ENCODE results near the gene PLAU. TPM values are rescaled to one million over a fixed set of nuclear protein-coding genes. Genes with fewer than 3 reads are reported as not detected.

The PLAU gene
- total RNA-seq, 1 donor from 2014 or later: 7.6 TPM

GRCh38 chr10:73866621-73867020 lies 44.3 kb upstream of the PLAU start:
- peaks cover 10% of the 10 kb centered on the region for H3K4me1 ChIP-seq
- H3K9me3 ChIP-seq (ENCODE audit: low read depth): no peaks in the 10 kb centered on the region
- DNase-seq (ENCODE audit: low spot score): no peak
- no peaks in the 10 kb centered on the region for H3K27me3 ChIP-seq
- no peak overlapping the region for H2AFZ ChIP-seq (replicated peaks)
- peaks cover 8% of the 10 kb centered on the region for H3K79me2 ChIP-seq (ENCODE audit: low read depth)
- H3K4me3 Mint-ChIP-seq: no peak overlapping the region
- no peak overlapping the region for H3K4me2 ChIP-seq
- peaks cover 21% of the 10 kb centered on the region for H3K36me3 Mint-ChIP-seq
- H3K4me3 ChIP-seq: no peak overlapping the region
- no peak overlapping the region for H3K27ac ChIP-seq
- H3K27me3 Mint-ChIP-seq (ENCODE audit: insufficient read depth, low read depth): peaks cover 8% of the 10 kb centered on the region
- no peaks in the 10 kb centered on the region for H3K36me3 ChIP-seq
- TF ChIP-seq EZH2 (IDR thresholded peaks at IDR 0.05): no peak
- no peak for TF ChIP-seq EZH2phosphoT487 (IDR thresholded peaks at IDR 0.05)
- no peak for TF ChIP-seq CTCF (IDR thresholded peaks at IDR 0.05)
- peaks cover 9% of the 10 kb centered on the region for H3F3A ChIP-seq (ENCODE audit: low read depth)
- peak overlapping the region; percentile 25 for H3K27ac Mint-ChIP-seq
- peak overlapping the region; percentile 16 for H3K9ac ChIP-seq
- H3K9me3 Mint-ChIP-seq: no peaks in the 10 kb centered on the region
- peaks cover 52% of the 10 kb centered on the region for H4K20me1 ChIP-seq (ENCODE audit: low read depth)
- H3K4me1 Mint-ChIP-seq: peaks cover 19% of the 10 kb centered on the region

- no peak overlapping the region for H3K4me3 ChIP-seq
- peaks cover 9% of the 10 kb centered on the region for H3F3A ChIP-seq (ENCODE audit: low read depth)
- TF ChIP-seq CTCF (IDR thresholded peaks at IDR 0.05) (no peak), EZH2 (IDR thresholded peaks at IDR 0.05) (no peak)
- peaks cover 1% of the 10 kb centered on the region for H3K79me2 ChIP-seq (ENCODE audit: low read depth)
- peaks cover 53% of the 10 kb centered on the region for H4K20me1 ChIP-seq (ENCODE audit: low read depth)
- Mint-ChIP-seq H3K4me1 (peaks cover 23% of the 10 kb centered on the region), H3K27ac (no peak overlapping the region), H3K9me3 (no peaks in the 10 kb centered on the region), H3K27me3 (ENCODE audit: insufficient read depth, low read depth) (peaks cover 11% of the 10 kb centered on the region), H3K36me3 (peaks cover 26% of the 10 kb centered on the region), H3K4me3 (no peak overlapping the region)
- H3K9ac ChIP-seq: peak overlapping the region; percentile 16
- no peak overlapping the region for H3K27ac ChIP-seq
- no peak overlapping the region for H3K4me2 ChIP-seq
- H3K9me3 ChIP-seq (ENCODE audit: low read depth): no peaks in the 10 kb centered on the region
- no peaks in the 10 kb centered on the region for H3K27me3 ChIP-seq
- H3K36me3 ChIP-seq: no peaks in the 10 kb centered on the region
- peaks cover 7% of the 10 kb centered on the region for H3K4me1 ChIP-seq
- no peak overlapping the region for H2AFZ ChIP-seq (replicated peaks)
- DNase-seq (ENCODE audit: low spot score): no peak
Measured at GRCh38 chr10:73867126-73867807, 43.7 kb upstream of the PLAU start.

- H3K36me3 ChIP-seq: no peaks in the 10 kb centered on the region
- Mint-ChIP-seq H3K27me3 (ENCODE audit: insufficient read depth, low read depth) (peaks cover 12% of the 10 kb centered on the region), H3K4me3 (no peak overlapping the region), H3K4me1 (peaks cover 30% of the 10 kb centered on the region), H3K9me3 (no peaks in the 10 kb centered on the region), H3K36me3 (peaks cover 33% of the 10 kb centered on the region), H3K27ac (peak overlapping the region; percentile 51)
- no peak overlapping the region for H3K4me3 ChIP-seq
- H2AFZ ChIP-seq (replicated peaks): no peak overlapping the region
- H3F3A ChIP-seq (ENCODE audit: low read depth): peaks cover 7% of the 10 kb centered on the region
- H3K9ac ChIP-seq: no peak overlapping the region
- H3K27ac ChIP-seq: no peak overlapping the region
- no peak for DNase-seq (ENCODE audit: low spot score)
- H3K79me2 ChIP-seq (ENCODE audit: low read depth): peaks cover under 1% of the 10 kb centered on the region
- no peaks in the 10 kb centered on the region for H3K9me3 ChIP-seq (ENCODE audit: low read depth)
- H3K4me1 ChIP-seq: peaks cover 5% of the 10 kb centered on the region
- H3K4me2 ChIP-seq: no peak overlapping the region
- no peaks in the 10 kb centered on the region for H3K27me3 ChIP-seq
- TF ChIP-seq EZH2phosphoT487 (IDR thresholded peaks at IDR 0.05) (no peak), EZH2 (IDR thresholded peaks at IDR 0.05) (no peak)
- H4K20me1 ChIP-seq (ENCODE audit: low read depth): peaks cover 53% of the 10 kb centered on the region
Measured at GRCh38 chr10:73867871-73868631, 42.9 kb upstream of the PLAU start.
